GM18519 (cell line): Measurements from ENCODE around the gene DLGAP3.
"Not testable (repeated sequence)": the region's sequence is repeated elsewhere in the genome, so short reads cannot be mapped to it uniquely, and the experiment has no call there.

Source experiments
- ATAC-seq: cut with Tn5 transposase; IDR thresholded peaks from one replicate; pipeline ENCODE4 v1.9.1; 2021; ENCODE audit warnings: mild to moderate bottlenecking, moderate library complexity; ENCODE audit not compliant: unreplicated experiment, low FRiP score

Gene DLGAP3

DNA sequence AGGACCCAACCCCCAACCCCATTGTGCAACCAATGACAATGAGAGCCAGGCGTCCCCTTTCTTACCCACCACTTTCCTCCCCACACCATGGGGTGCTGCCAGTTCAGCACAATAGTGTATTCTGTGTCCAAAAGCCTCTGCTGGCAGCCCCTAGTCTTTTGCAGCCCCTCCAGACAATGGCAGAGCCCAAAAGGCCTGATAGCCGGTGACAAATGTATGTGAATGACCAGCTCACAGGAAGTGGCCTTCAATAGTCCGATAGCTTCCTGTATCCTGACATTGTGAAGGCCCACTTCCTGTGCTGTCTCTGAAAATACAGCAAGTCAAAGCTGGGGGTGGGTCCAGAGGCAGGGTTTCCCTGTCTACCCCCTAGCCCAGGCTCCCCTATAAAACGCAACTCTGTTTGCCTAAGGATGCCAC lies 86.5 kb downstream of the DLGAP3 start:
- ATAC-seq = no peak

DNA sequence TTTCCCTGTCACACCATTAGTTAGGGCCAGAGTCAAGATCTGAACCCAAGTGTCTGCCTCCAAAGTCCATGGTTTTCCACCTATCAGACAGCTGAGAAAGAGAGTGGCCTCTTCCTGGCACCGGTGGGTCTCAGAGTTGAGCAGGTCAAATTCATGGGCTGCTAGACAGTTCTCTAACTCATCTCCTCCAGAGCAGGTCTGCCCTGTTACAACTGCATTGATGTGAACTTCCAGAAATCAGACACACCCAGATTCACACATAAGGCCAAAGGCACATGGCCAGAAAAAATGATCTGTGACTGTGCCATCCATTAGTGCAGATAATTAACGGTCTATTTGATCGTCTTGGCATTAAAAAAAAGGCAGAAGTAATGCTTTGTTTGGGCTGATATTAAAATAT lies 87.4 kb downstream of the DLGAP3 start:
- no peak for ATAC-seq

DNA sequence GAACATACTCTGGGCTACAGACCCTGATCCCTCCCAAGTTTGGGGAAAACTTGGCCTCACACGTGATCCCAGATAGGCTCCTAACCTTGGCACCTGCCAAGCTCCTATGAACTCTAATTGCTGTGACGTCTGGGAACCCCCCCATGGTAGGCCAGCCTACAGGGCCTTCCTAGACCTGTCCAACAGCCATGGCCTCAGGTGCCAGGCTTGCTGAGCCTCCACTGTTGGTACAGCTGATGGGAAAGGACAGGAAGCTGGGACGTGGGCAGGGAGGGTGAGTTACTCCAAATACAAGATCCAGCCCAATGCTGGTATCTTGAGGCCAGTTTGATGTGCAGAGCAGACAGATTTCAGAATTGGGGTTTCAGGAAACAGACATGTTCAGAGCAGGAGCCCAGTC lies 89.0 kb downstream of the DLGAP3 start:
- no peak for ATAC-seq

DNA sequence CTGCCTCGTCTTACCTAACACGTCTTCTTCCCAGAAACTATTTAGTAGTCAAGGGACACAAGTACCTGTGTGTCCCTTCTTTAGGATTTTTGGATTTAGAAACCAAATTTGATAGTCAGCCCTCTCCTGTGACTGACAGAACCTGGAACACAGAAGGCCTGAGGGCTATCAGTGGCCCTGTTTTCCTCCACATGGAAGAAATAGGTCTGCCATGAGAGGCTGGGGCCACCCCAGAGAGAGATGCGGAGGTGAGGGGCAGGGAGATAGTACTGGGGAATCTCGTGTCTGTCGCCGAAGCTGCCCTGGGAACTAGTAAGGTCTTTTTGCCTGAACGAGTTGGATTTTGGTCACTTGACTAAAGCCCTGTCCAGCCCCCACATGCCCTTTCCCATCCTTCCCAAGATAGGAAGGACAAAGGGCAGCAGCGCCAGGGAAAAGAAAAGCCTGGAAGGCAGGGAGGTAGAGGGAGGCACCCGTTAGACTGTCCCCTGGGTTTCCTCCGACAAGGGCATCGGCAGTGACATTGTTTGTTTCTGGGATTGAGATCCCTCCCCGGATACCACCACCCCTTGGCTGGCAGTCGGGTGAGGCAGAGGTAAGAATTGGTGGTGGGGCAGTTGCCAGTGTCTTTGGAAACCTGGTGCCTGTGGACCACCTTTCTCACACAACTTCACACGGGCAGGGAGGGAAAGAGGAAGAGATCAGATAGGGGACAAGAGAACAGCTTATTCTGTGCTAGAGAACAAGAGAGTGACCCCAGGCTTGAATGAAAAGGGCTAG lies 89.7 kb downstream of the DLGAP3 start:
- ATAC-seq = no peak

DNA sequence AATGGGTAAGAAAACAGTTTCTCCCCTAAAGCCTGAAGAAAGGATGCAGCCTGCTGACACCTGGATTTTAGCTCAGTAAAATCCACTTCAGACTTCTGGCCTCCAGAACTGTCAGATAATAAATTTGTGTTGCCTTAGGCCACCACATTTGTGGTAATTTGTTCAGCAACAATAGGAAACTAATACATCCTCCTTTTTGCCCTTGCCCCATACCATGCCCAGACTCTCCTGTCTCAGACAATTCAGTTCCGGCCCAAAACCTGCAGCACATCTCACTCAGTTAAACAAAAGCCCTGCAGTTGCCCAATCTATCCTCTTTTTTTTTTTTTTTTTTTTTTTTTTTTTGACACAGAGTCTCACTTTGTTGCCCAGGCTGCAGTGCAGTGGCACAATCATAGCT lies 95.7 kb downstream of the DLGAP3 start:
- no peak for ATAC-seq

DNA sequence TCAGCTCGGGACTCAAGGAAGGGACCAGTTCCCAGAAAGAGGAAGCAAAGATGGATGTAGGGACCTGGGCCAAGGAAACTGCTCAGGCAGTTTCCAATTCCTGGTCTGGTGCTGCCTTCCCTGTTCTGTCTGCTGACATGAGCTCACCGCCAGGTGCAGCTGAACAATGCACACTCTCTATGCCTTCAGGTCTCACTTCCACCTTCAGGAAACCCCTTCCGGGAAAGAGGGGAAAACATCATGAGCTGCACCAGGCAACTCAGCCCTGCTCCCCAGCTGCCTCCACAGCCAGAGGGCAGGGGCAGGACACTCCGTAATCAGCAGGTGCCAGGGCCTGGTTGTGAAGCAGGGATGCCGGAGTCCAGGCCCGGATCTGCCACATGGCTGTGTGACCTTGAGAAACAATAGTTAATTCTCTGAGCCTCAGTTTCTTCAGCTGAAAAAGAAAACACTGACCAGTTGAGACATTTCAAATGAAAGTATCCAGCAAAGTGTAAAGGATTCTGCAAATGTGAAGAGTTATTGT lies 97.7 kb downstream of the DLGAP3 start:
- no peak for ATAC-seq

DNA sequence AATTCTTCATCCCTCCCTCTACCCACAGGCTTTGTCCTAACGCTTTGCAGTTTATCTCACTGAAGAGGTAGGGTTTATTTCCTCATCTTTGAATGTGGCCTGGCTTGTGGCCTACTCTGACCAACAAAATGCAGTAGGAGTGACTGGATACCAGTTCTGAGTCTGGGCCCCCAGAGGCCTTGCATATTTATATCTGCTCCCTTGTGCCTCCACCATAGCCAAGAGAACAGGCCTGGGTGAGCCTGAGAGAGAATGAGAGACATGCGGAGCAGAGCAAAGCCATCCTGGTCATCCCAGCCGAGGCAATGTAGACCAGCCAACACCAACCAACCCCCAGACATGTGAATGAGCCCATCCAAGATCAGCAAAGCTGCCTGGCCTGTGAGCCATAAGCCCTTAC lies 100.2 kb downstream of the DLGAP3 start:
- ATAC-seq = no peak

DNA sequence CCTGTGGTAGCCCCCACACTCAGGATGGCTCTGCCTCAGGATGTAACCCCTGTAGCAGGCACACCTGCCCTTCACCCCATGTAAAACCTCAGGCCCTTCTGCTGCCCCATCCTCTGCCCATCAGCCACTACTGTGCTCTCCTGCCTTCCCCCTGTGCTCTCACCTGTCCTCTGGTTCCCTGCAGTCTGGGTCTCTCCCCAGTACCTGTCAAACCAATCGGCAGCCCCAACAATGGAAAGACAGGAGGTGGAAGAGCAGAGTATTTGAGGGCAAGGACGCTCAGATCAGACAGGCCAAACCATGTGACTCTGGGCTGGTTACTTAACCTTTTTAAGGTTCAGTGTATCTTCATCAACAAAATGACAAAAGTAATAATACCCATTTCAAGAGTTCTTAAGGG lies 100.8 kb downstream of the DLGAP3 start:
- ATAC-seq = no peak

DNA sequence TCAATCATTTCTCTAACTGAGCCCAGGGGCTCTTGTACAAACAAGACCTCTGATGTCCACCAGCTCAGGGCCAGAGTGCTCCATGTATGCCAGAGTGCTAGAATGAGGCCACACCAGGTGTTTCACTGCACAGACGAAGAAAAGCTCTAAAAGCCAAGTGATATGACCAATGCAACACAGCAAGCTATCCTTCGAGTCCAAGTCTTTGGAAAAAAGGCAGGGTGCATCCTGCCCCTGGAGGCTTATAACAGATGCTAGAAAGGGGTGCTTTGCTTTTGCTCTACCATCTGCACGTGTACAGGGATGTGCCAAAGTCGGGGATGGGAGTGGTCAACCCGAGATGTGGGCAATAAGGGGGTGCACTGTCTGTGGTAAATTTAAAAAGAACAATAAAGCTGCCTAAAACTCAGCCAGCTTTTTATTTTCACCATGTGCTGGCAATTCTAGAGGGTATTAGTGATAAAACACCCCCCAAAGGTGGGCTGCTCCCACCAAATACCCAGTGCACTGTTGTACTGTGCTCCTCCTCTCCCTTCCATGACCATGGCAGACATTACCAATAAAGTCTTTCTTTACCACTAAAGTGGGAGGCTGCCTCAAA lies 102.0 kb downstream of the DLGAP3 start:
- no peak for ATAC-seq

DNA sequence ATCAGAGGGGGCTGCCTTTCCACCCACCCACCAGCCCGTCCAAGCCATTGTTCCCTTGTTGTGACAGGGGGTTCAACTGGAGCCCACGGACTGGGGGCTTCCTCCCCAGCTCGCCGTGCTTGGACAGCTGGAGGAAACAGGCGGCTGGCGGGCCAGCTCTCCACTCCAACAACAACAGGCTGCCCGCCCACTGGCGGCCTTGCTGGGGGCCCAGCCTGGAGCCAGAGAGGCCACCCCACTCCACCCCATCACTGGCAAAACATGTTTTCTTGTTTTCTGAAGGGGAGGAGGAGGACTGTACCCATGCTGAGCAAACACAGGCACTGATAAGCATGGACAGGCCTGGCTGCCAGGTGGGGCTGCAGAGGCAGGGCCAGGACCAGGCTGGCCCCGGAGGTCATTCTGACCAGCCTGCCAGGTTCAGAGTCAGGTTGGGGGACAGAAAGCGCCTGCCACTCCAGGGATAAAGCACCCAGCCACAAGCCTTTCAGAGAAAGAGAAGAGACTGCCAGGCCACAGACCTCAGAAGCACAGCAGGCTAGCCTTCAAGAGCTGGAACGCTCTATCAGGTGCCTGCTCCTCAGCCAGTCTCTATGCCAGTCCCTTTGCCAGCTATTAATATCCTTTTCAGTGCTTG lies 103.9 kb downstream of the DLGAP3 start:
- ATAC-seq = no peak

DNA sequence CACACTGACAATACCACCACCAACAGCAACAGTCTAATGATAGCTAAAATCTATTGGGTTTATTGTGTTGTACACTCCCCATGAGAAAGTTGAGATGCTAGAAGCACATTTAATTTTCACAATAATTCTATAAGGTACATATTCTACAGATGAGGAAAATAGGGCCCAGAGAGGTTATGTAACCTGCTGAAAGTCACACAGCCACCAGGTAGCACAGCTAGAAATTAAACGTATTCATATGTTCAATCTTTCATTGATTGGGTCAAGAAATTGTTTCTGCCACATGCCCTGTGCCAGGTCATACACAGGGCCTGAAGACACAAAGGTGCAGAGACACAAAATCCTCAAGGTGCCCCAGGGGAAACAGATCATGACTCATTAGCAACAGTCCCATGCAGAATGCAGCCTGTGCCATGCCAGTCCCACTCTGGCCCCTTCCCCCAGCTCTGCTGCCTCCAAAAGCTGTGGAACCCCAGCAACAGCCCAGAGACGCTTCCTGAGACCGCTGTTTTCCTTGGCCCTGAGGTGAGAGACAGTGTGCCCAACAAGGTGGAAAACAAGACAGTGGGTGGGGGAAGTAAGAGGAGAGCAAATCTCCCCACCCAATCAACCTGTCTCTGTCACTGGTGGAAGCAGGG lies 104.5 kb downstream of the DLGAP3 start:
- ATAC-seq = no peak

DNA sequence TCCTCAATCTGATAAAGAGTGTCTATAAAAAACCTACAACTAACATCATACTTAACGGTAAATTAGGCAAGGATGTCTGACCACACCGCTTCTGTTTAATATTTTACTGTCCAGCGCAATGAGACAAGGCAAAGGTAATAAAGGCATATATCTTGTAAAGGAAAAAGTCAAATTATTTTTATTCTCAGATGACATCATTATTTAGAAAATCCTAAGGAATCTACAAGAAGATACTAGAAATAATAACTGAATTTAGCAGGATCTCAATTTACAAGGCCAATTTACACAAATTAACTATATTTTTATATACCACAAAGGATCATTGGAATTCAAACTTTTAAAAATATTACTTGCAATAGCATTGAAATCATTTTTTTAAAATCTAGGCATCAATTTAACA lies 107.2 kb downstream of the DLGAP3 start:
- ATAC-seq = no peak

DNA sequence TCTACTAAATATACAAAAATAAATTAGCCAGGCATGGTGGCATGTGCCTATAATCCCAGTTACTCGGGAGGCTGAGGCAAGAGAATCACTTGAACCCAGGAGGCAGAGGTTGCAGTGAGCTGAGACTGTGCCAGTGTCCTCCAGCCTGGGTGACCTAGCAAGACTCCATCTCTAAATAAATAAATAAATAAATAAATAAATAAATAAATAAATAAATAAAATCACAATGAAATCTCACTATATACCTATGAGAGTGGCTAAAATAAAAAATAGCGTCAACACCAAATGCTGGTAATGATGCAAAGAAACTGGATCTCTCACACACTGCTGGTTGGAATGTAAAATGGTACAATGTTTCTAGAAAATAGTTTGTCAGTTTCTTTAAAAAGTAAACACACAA lies 110.6 kb downstream of the DLGAP3 start:
- ATAC-seq = not testable (repeated sequence)

DNA sequence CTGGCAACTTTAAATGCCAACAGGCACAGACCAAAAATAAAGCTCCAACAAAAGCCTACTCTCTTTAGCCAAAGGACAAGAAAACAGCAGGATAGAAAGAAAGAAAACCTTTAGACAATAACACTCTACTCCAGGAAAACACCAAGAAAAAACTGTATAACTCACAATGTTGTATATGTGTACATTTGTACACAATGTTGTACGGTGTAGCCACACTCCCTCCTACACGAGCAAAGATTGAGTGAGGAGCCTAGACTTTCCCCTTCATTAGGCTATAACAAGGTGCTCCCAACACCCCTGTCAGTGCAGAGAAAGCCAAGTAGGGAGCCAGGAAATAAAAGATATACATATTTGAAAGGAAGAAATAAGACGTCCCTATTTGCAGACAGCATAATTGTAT lies 112.7 kb downstream of the DLGAP3 start:
- no peak for ATAC-seq

DNA sequence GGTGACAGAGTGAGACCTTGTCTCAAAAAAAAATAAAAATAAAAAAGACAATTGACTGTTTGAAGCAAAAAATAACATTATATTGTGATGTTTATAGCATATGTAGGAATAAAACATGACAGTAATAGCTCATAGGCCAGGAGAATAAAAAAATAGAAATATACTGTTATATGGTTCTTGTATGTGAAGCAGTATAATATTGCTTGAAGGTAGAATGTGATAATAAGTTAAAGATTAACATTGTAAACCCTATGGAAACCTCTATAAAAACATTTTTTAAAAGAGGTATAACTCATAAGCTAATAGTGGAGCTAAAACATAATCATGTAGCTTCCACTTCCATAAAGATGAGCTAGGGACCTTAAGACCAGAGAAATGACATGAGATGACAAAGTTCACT lies 113.1 kb downstream of the DLGAP3 start:
- no peak for ATAC-seq
